MM.1S (cell line): ENCODE results near the gene FARS2.

Experiments used
- DNase-seq: peaks from one replicate; pipeline ENCODE4 v3.0.0-alpha.2; 2015
- H2AFZ ChIP-seq: fragments of 300-600 bp; sonication (generic); 2 replicates; pipeline ENCODE4 v1.6.0; 2016; ENCODE audit warnings: antibody characterized with exemption, low read length
- H3F3A ChIP-seq: fragments of 300-600 bp; sonication (generic); 2 replicates; pipeline ENCODE4 v1.6.1; 2016; ENCODE audit warnings: mild to moderate bottlenecking, antibody characterized with exemption, low read length, moderate library complexity, mixed read lengths; ENCODE audit not compliant: insufficient read depth
- H3K27ac ChIP-seq: fragments of 300-600 bp; sonication (generic); 2 replicates; pipeline ENCODE4 v1.5.1; 2016; ENCODE audit warnings: mild to moderate bottlenecking, low read length
- H3K27me3 ChIP-seq: fragments of 300-600 bp; sonication (generic); replicated peaks from 2 replicates; pipeline ENCODE4 v1.6.0; 2016; ENCODE audit warnings: low read length; ENCODE audit not compliant: insufficient read depth
- H3K36me3 ChIP-seq: fragments of 300-600 bp; sonication (generic); replicated peaks from 2 replicates; pipeline ENCODE4 v1.6.1; 2016; ENCODE audit warnings: mild to moderate bottlenecking, low read length, mixed read lengths; ENCODE audit not compliant: insufficient read depth
- H3K4me1 ChIP-seq: fragments of 300-600 bp; sonication (generic); 2 replicates; pipeline ENCODE4 v1.6.1; 2016; ENCODE audit warnings: low read length, mixed read lengths
- H3K4me2 ChIP-seq: fragments of 300-600 bp; sonication (generic); 2 replicates; pipeline ENCODE4 v1.6.0; 2016; ENCODE audit warnings: low read depth, low read length
- H3K4me3 ChIP-seq: fragments of 300-600 bp; sonication (generic); 2 replicates; pipeline ENCODE4 v1.5.1; 2016; ENCODE audit warnings: low read length, mixed read lengths
- H3K79me2 ChIP-seq: fragments of 300-600 bp; sonication (generic); 2 replicates; pipeline ENCODE4 v1.6.1; 2016; ENCODE audit warnings: mixed run types, low read length, mixed read lengths
- H3K9ac ChIP-seq: fragments of 300-600 bp; sonication (generic); 2 replicates; pipeline ENCODE4 v1.6.1; 2016; ENCODE audit warnings: low read length, mixed read lengths
- H3K9me2 ChIP-seq: fragments of 300-600 bp; sonication (generic); replicated peaks from 2 replicates; pipeline ENCODE4 v1.6.1; 2016; ENCODE audit warnings: mild to moderate bottlenecking, low read length, mixed read lengths; ENCODE audit not compliant: insufficient read depth
- H3K9me3 ChIP-seq: fragments of 300-600 bp; sonication (generic); replicated peaks from 2 replicates; pipeline ENCODE4 v1.6.1; 2016; ENCODE audit warnings: mild to moderate bottlenecking, low read length, mixed read lengths; ENCODE audit not compliant: insufficient read depth
- H4K20me1 ChIP-seq: fragments of 300-600 bp; sonication (generic); 2 replicates; pipeline ENCODE4 v1.6.1; 2016; ENCODE audit warnings: mild to moderate bottlenecking, low read length, moderate library complexity, mixed read lengths; ENCODE audit not compliant: insufficient read depth
- EZH2 ChIP-seq: fragments of 300-600 bp; sonication (generic); optimal IDR thresholded peaks from 2 replicates; pipeline ENCODE3; 2017; ENCODE audit warnings: low read depth, mild to moderate bottlenecking, antibody characterized with exemption, low read length, mixed read lengths
- EZH2phosphoT487 ChIP-seq: fragments of 300-600 bp; sonication (generic); IDR thresholded peaks from 2 replicates; pipeline ENCODE4 v1.6.1; 2018; ENCODE audit warnings: antibody characterized with exemption, low read length
- TF ChIP-seq, protein P1 (sequence below): fragments of 300-600 bp; sonication (generic); IDR thresholded peaks from 2 replicates; pipeline ENCODE4 v1.5.1; 2016; ENCODE audit warnings: antibody characterized with exemption, low read length, mixed read lengths

FARS2 gene

DNA sequence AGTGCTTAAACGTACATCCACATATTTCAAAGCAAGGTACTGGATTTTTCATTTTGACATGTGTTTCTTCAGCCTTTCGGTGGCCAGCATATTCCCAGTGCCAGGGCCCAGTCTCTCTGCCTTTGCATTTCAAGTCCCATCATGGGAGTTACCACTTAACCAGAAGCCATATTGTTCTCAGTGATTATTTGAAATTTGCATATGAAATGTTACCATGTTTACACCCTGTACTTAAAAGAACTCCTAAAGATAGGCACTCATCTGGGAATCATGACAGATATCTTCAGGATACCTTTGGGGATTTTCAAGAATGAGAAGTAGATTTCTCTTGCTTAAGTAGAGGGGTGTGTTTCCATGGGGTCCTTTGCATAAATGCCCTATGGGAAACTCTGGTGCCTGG lies 377.9 kb downstream of the FARS2 start:
- Histone ChIP-seq H3K9ac (no peak overlapping the region), H2AFZ (no peak overlapping the region), H3K4me2 (no peak overlapping the region), H3K4me3 (no peak overlapping the region), H3K27ac (no peak overlapping the region), H3K9me2 (no peaks in the 10 kb centered on the region), H3K9me3 (no peaks in the 10 kb centered on the region), H3K27me3 (no peaks in the 10 kb centered on the region), H3F3A (no peaks in the 10 kb centered on the region), H3K4me1 (no peaks in the 10 kb centered on the region), H4K20me1 (no peaks in the 10 kb centered on the region), H3K79me2 (no peaks in the 10 kb centered on the region), H3K36me3 (no peaks in the 10 kb centered on the region)
- DNase-seq: no peak
- TF ChIP-seq EZH2 (no peak), EZH2phosphoT487 (no peak)
- TF ChIP-seq, protein P1, sequence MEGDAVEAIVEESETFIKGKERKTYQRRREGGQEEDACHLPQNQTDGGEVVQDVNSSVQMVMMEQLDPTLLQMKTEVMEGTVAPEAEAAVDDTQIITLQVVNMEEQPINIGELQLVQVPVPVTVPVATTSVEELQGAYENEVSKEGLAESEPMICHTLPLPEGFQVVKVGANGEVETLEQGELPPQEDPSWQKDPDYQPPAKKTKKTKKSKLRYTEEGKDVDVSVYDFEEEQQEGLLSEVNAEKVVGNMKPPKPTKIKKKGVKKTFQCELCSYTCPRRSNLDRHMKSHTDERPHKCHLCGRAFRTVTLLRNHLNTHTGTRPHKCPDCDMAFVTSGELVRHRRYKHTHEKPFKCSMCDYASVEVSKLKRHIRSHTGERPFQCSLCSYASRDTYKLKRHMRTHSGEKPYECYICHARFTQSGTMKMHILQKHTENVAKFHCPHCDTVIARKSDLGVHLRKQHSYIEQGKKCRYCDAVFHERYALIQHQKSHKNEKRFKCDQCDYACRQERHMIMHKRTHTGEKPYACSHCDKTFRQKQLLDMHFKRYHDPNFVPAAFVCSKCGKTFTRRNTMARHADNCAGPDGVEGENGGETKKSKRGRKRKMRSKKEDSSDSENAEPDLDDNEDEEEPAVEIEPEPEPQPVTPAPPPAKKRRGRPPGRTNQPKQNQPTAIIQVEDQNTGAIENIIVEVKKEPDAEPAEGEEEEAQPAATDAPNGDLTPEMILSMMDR: no peak

DNA sequence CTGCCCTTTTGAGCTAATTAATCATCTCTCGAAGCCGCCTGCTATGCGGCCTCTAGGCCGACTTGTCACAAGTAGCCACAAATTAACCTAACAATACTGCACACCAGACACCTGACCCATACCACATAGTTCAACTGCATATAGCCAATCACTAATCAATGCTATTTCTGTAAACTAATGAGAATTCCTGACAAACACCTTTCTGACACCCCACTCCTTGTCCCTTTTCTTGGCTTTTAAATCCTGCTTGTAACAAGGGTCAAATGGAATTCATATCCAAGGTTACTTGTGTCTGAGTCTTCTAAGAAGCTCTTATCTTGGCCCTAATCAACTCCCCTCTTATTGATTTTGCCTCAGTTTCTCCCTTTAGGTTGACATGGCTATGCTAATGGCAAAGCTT lies 379.3 kb downstream of the FARS2 start:
- Histone ChIP-seq H3K27ac (no peak overlapping the region), H3K36me3 (no peaks in the 10 kb centered on the region), H3K9me2 (no peaks in the 10 kb centered on the region), H3K4me1 (no peaks in the 10 kb centered on the region), H3K4me3 (no peak overlapping the region), H3K27me3 (no peaks in the 10 kb centered on the region), H4K20me1 (no peaks in the 10 kb centered on the region), H3K9ac (no peak overlapping the region), H3K79me2 (no peaks in the 10 kb centered on the region), H3K4me2 (no peak overlapping the region), H3F3A (no peaks in the 10 kb centered on the region), H2AFZ (no peak overlapping the region), H3K9me3 (no peaks in the 10 kb centered on the region)
- no peak for DNase-seq
- TF ChIP-seq EZH2 (no peak), EZH2phosphoT487 (no peak)
- TF ChIP-seq, protein P1: no peak

DNA sequence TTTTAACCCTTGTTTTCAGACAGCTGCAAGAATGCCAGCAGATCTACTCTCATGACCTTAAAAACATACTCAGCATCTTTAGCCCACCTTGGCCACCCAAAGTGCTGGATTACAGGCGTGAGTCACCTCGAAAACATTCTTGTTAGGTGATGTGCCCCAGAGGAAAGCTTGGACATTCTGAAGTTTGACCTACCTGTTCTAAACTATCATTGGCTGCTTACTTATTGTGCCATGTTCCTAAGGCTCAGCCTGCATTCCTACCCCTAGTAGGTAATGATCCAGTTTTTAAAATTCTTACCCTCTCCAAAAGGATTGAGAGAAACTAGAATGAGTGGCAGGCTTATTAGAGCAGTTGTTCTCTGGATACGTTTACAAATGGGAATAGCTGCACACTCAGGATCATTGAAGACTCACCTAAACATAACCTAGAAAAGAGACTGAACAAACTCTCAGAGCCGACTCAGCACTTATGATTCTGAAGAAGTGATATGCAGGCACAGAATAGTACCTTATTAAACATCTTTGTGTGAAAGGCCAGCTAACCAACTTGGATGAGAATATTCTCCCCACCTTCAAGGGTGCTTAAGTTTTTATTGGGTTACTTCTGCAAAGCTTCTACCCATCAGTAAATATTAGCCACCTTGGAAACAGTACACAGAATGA lies 383.3 kb downstream of the FARS2 start:
- H2AFZ ChIP-seq: no peak overlapping the region
- H3K4me1 ChIP-seq: no peaks in the 10 kb centered on the region
- H3K4me3 ChIP-seq: no peak overlapping the region
- no peak overlapping the region for H3K4me2 ChIP-seq
- H3K79me2 ChIP-seq: no peaks in the 10 kb centered on the region
- H4K20me1 ChIP-seq: no peaks in the 10 kb centered on the region
- H3K36me3 ChIP-seq: no peaks in the 10 kb centered on the region
- TF ChIP-seq EZH2phosphoT487 (no peak), EZH2 (no peak)
- TF ChIP-seq, protein P1: no peak
- H3K9me2 ChIP-seq: no peaks in the 10 kb centered on the region
- no peak overlapping the region for H3K9ac ChIP-seq
- H3K9me3 ChIP-seq: no peaks in the 10 kb centered on the region
- no peaks in the 10 kb centered on the region for H3K27me3 ChIP-seq
- H3K27ac ChIP-seq: no peak overlapping the region
- H3F3A ChIP-seq: no peaks in the 10 kb centered on the region
- DNase-seq: no peak
